Adrenal gland (tissue), 5 donors: ENCODE data around the gene CNIH2.

ENCODE experiments used
- CTCF ChIP-seq, 6 experiments: fragments of 450-650 bp in 4 of 6; fragments of 200-600 bp in 2 of 6; sonication (generic) in 1 of 6; IDR thresholded peaks; 1 replicate in 5 of 6; 2 replicates in 1 of 6; pipeline versions ENCODE4 v1.5.1 to v1.8.0; 2016 to 2021; ENCODE audit warnings: antibody characterized with exemption in 6 of 6, mild to moderate bottlenecking in 2 of 6, moderate library complexity in 1 of 6
- POLR2A ChIP-seq, 2 donors: fragments of 450-650 bp; IDR thresholded peaks; one replicate each; pipeline ENCODE4 v1.6.1; 2017; ENCODE audit warnings: antibody characterized with exemption in 2 of 2, mild to moderate bottlenecking in 2 of 2, moderate library complexity in 1 of 2
- donor health status: DM: no; HTN: no; CAD: no.

- no peak for TF ChIP-seq POLR2A (IDR thresholded peaks at IDR 0.05)
- no peak for TF ChIP-seq CTCF (IDR thresholded peaks at IDR 0.05)
These were observed 37.8 kb upstream of the CNIH2 start for GRCh38 chr11:66239998-66240780.
